Stimulated activated CD8-positive, alpha-beta memory T cell treated with anti-CD3 and anti-CD28 coated beads, Interleukin-2, amount 100 ng/mL, for 48 hours (primary cell): ENCODE measurements around the gene ACSS1.

ENCODE experiments used
- DNase-seq, 2 donors: peaks; one replicate each; pipeline ENCODE4 v3.0.0-alpha.2; 2020; ENCODE audit warnings: low read depth in 2 of 2

ACSS1 gene

DNA sequence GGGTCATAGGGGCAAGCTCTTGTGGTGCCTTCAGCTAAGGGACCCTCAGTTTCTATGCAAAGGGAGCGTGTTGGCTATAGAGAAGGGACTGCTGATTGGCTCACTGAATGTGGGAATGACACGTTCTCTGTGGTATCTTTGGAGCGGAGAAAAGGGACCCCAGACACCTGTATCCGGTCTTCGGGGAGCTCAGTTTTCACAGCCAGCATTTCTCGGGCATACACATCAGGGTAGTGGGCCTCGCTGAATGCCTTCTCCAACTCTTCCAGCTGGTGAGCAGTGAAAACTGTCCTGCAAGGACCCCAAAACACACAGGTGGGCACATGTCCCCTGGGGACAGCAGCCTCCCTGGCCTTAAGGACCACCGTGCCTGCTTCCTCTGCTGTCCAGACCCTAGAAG lies 20.7 kb upstream of the ACSS1 start:
- no peak for DNase-seq

DNA sequence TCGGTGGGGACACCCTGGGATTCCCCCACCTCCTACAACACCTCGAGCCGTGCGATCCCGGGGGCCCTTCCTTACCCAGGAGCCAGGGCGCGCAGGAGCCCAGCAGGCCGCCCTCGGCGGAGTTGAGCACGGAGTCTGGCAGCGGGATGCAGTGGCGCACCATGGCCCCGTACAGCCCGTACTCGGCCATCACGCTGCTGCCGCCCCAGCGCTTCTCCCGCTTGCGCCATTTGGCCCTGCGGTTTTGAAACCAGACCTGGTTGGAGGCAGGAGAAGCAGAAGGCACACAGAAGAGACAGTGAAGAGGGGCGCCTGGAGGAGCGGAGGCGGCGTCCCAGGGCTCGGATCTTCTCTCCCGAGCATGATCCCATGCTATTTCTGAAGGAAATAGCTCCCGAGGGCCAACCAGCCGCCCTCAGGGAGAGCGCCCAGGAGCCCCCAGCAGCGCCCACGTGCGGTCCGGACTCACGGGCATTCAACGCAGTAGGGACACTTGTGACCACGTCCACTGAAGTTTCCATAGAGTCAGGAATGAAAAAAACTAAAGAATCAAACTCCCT lies 19.8 kb upstream of the ACSS1 start:
- no peak for DNase-seq

DNA sequence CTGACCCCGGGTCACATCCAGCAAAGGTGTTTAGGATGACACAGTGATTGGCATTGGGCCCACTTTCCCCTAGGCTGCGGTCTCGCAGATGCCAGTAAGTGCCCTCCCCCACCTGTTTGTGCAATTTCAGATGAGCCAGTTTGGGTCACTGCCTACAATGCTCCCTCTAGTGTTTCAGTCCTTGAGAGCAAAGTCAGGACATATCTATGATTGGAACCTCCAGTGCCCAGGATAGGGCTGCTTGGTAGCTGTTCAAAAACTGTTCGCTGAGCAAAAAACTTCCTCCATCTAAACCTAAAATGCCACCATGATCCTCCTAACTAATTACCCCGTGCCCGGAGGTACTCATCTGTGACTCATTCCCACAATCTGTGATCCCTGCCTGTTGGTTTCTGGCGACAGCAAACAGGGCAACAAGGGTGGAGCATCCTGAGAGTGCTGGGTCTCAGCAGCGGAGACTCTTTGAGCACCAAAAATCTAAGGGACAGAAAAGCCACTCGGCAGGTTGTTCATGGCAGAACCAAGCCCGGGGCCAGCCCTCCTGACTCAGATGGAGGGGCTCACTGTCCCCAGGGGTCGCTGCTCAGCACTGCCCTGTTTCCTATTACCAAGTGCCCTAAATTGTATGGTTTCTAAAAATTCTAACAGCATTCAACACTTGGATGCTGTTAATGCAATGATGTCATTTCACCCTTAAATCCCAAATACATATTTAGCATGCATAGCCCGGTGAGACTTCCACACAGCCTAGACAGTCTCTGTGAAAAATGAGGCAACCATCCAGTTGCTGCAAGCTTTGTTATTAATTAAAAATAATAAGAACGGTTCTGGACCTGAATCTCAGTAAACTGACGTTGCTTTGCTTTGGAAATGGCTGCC lies 19.0 kb upstream of the ACSS1 start:
- no peak for DNase-seq

DNA sequence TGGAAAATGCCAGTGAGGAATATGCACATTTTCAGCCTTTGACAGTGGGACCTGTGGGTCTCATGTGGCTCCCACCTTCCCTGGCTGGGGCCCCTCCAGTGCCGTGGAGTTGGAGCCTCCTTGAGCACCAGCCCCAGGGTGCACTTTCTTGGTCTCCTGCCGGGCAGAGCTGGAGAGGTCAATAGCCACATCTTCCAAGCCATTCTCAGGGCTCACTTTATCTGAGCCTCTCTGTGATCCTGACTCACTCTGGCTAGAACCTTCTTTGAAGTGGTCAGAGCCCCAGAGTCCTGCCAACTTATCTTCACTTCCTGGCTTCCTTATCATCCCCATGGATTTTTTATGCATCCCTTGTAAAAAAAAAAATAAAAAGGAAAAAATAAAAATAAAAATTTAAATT lies 18.3 kb upstream of the ACSS1 start:
- no peak for DNase-seq

DNA sequence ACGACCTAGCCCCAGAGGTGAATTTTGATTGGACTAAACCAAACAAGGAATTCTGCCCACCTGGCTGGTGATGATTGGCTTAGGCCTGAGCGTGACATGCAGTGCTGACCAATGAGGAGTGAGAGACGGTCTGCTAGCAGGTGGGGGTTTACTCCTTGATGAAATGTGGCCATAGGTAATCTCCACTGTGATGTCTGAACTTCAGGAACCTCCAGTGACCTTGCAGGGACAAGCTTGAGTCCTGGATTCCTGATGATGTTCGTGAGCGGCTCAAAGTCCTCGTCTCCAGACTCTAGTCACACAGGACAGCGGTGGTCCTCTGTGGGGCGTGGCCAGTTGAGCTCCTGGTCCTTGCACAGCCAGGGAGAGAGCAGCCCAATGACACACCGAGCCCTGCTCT lies 15.6 kb upstream of the ACSS1 start:
- DNase-seq, result no peak

GRCh38 chr20:25072226-25072811 lies 14.4 kb upstream of the ACSS1 start:
- no peak for DNase-seq

GRCh38 chr20:25071734-25072133 lies 13.8 kb upstream of the ACSS1 start:
- no peak for DNase-seq

DNA sequence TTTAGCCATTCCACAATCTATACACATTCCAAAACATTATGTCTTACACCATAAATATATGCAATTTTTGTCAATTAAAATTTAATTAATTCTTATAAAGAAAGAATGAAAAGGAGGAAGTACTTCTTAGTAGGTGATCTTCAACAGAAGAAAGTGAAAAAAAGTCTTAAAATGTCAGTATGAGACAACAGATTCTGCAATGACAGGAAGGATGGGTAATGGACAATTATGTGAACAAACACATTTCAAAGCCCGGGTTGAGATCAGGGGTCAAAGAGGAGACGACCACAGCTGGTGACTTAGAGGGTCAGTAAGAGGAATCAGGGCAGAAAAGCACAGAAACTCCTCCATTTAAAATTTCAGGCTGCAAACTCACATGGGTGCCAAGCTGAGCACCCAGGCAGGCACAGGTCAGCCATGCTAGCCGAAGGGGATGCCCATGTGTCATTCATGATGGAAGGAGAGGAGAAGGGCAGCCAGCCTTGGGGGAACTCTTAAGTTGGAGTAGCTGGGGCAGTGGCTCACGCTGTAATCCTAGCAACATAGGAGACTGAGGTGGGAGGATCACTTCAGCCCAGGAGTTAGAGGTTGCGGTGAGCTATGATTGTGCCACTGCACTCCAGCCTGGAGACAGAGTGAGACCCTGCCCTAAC lies 13.0 kb upstream of the ACSS1 start:
- DNase-seq, result no peak

DNA sequence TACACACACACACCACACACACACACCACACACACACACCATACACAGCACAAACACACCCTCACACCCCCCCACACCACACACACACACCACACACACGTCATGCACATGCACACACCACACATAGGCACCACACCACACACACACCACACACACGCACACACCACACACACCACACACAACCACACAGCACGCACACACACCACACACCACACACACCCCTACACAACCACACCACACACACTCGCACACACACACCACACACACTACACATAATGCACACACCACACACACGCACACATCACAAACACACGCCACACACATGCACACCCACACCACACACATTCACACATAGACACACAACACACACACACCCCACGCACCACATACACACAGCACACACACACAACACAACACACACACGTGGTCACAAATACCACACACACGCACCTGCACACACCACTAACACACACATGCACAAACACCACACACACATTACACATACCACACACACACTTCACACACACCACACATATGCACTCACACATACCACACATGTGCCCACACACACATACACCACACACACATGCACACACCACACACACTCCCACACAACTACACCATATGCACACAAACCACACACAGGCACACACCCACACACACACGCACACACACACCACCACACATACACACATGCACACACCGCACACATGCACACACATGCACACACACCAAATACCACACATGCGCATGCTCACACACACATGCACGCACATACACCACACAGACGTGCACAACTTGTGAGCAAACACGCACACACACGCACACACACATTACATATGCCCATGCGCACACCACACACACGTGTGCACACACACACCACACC lies 9.4 kb upstream of the ACSS1 start:
- DNase-seq, result no peak

DNA sequence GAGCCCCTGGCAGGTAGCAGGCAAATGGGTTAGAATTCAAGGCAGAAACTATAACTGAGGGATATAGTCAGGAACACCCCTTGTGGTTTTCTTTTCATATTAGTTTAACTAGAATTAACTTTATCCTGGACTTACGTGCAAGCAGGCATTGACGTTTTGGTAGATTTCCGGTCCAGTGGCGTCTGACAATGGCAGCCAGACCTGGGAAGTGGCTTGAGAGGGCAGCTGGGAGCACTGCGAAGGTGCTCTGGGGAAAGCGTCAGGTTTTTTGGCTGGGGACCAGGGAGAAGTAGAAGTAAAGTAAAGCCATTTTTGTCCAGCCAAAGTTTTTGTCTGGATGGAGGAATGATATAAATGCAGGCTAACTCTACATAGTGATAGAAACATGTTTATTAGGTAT lies 8.4 kb upstream of the ACSS1 start:
- no peak for DNase-seq

- peak in 1 of 2 donors; percentile 26 for DNase-seq
Measured at GRCh38 chr20:25065625-25066338, 7.8 kb upstream of the ACSS1 start.

DNA sequence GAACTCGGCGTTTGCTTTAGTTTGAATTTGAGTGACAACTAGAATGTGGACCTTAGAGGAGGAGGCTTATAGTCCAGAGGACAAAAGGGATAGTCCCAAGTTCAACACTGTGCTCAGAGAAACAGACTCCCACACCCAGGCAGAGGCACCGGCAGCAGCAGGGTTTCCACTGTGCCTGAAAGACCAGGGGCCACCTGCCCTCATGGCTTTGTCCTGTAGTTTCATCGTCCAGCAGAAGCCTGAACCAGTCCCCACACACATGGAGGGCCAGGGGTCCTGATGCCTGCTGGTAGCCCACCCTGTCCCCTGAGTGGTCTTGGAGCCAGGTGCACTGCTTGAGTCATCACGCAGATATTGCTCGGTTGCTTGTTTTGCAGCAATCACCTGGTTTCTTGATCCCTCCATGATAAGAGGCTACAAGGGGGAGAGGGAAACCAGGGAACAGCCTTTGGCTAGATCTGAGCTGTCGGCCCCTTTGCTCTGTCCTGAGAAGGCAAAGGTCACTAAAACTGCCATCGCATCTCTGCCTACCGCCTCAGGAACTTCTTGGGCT lies 7.2 kb upstream of the ACSS1 start:
- no peak for DNase-seq

DNA sequence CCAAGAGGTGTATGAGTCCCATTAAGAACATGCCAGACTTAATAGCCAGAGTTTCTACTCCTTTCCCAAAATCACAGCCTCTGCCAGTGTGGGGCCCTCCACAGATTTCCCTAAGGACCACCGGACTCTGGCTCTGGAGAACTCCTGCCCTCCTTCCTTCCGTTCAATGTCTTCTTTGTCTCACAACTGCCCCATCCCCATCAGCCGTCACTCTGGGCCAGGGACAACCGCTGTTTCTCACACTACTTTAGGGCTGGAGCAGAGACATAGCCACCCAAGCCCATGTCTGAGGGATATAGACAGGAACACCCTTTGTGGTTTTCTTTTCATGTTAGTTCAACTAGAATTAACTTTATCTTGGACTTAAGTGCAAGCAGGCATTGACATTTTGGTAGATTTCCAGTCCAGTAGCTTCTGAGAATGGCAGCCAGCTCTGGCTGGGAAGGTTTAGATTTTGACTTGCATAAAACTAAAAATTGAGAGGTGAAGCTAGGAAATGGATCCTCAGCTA lies 6.7 kb upstream of the ACSS1 start:
- no peak for DNase-seq

GRCh38 chr20:25063981-25064380 lies 6.0 kb upstream of the ACSS1 start:
- DNase-seq, result no peak

- no peak for DNase-seq
Measured at GRCh38 chr20:25063546-25063945, 5.6 kb upstream of the ACSS1 start.

- no peak for DNase-seq
Measured at GRCh38 chr20:25062841-25063240, 4.9 kb upstream of the ACSS1 start.

DNA sequence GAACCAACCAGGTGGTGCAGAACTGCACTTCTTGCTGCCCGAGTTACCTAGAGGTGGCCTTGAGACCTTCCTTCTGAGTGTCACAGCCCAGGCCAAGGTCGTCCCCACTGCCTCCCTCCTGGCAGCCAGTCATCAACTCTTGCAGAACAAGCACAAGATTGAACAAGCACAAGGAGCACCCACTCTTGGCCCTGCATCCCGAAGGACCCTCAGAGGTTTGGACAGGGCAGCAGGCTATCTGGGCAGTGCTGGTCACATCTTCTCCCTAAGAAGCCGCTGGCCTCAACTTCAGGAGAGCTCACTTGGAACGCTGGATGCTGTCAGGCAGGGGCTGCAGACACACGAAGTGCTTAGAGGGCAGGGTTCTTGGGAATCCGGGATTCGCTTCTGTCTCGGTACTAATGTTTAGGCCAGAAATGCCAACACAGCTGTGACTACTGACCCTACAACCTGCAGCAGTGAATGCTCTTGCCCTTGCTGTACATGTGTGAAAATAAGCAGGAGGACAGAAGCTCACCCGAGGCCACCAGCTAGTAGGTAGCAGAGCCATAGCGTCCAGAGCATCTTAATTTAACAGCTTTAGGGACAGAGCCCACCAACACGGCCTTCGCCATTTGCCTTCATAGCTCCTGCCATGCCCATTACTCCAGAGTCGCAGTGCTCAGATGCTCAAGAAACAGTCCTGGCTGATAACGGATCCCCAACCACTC lies 4.0 kb upstream of the ACSS1 start:
- no peak for DNase-seq

DNA sequence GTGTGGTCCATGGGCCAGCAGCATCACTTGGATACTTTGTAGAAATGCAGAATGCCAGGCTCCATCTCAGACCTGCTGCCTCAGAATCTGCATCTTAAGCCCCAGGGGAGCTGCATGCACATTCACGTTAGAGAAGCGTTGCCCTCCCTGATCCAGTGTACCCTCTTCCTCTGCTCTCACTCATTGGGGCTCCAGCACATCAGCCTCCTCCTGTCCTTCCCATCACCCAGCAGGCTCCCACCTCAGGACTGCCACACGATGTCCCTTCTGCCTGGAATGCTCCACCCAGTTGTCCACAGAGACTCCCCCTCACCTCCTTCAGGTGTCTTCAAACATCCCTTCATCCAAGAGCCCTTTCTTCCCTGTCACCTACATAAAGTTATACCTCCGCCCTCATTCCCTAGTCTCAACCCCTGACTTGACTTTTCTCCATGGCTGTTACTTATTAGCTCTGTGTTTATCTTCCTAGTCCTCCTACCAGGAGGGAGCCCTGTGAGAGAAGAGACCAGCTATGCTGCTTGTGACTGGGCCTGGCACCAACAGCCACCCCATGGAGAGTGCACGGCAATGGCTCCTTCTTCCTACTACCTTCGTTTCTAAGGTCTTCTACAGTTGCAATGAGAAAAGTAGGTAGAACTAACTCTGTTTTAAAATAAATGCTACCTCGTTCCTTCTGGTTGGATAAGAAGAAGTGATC lies 3.3 kb upstream of the ACSS1 start:
- no peak for DNase-seq

DNA sequence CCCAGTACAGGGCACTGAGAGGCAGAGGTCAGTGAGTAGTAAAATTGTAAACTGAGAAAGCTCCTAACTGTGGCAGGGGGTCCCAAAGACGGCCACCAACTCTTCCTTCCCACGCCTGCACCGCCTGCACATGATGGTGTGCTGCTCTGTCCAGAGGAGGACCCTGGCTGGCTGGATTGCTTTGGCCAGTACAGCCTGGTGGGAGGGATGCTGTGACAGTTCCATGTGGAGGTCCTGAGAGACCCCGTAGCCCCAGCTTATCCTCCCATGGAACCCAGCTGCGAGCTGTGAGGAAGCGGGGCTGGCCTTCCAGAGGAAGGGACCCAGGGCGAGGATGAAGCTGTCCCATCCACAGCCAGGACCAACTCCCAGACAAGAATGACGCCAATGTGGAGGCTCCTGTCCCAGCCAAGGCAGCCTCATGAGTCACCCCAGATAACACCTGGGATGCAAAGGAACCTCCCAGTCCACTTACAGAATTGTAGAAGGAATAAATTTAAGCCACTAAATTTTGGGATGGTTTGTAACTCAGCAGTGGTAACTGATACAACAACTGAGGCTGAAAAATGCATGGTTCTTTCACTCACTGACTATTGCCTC lies 2.0 kb upstream of the ACSS1 start:
- DNase-seq, result no peak
